Umbilical cord (tissue), 2 donors: ENCODE results near the gene DPYSL4. TPM values are rescaled to one million over a fixed set of nuclear protein-coding genes. Genes with fewer than 3 reads are reported as not detected.
A peak's percentile ranks its signal among the peaks of the same experiment; 100 is the strongest.

Experiments used
- DNase-seq: peaks from one replicate; pipeline ENCODE4 v3.0.0-alpha.2; 2015; ENCODE audit warnings: low spot score
- total RNA-seq: library from RNA; depleted of rRNA; stranded (reverse); fragments of >200 nt; gene quantifications from one replicate; pipeline ENCODE4 v1.2.3, GENCODE V29; 2014; ENCODE audit warnings: low replicate concordance; ENCODE audit not compliant: insufficient read depth

DPYSL4 gene
- total RNA-seq, 1 donor from 2014 or later: 1.2 TPM

GRCh38 chr10:132178672-132179545 is 7.8 kb upstream of the DPYSL4 start:
- DNase-seq: no peak

GRCh38 chr10:132179551-132180392 is 7.0 kb upstream of the DPYSL4 start:
- no peak for DNase-seq

- DNase-seq: no peak
Observed at GRCh38 chr10:132180736-132181135, 6.0 kb upstream of the DPYSL4 start.

GRCh38 chr10:132181691-132182425 is 4.9 kb upstream of the DPYSL4 start:
- DNase-seq: no peak

GRCh38 chr10:132182591-132182990 is 4.2 kb upstream of the DPYSL4 start:
- no peak for DNase-seq

GRCh38 chr10:132183046-132183445 is 3.7 kb upstream of the DPYSL4 start:
- no peak for DNase-seq

- no peak for DNase-seq
Observed at GRCh38 chr10:132184816-132185593, 1.7 kb upstream of the DPYSL4 start.

- DNase-seq: peak; percentile 41
Observed at GRCh38 chr10:132185601-132186487, 904 bp upstream of the DPYSL4 start.

GRCh38 chr10:132187430-132188138 is 836 bp downstream of the DPYSL4 start:
- DNase-seq: no peak

- no peak for DNase-seq
Observed at GRCh38 chr10:132188331-132188730, 1.6 kb downstream of the DPYSL4 start.

- DNase-seq: no peak
Observed at GRCh38 chr10:132189016-132189415, 2.3 kb downstream of the DPYSL4 start.

- DNase-seq: no peak
Observed at GRCh38 chr10:132189810-132190422, 3.2 kb downstream of the DPYSL4 start.

- no peak for DNase-seq
Observed at GRCh38 chr10:132192076-132192975, 5.6 kb downstream of the DPYSL4 start.

GRCh38 chr10:132192991-132193665 is 6.4 kb downstream of the DPYSL4 start:
- no peak for DNase-seq

- no peak for DNase-seq
Observed at GRCh38 chr10:132193907-132194552, 7.3 kb downstream of the DPYSL4 start.

- no peak for DNase-seq
Observed at GRCh38 chr10:132194726-132195125, 8.0 kb downstream of the DPYSL4 start.
